Sciatic nerve (tissue), 2 donors: ENCODE data around the gene NXF1. TPM values are rescaled to one million over a fixed set of nuclear protein-coding genes. Genes with fewer than 3 reads are reported as not detected.
"Not testable (repeated sequence)": the region's sequence is repeated elsewhere in the genome, so short reads cannot be mapped to it uniquely, and the experiment has no call there.

Experiments used
- ATAC-seq: fragments of 200-7000 bp; cut with Tn5 transposase; one replicate; pipeline ENCODE4 v1.9.1; 2020; ENCODE audit warnings: mild to moderate bottlenecking, moderate library complexity
- DNase-seq: peaks from one replicate; pipeline ENCODE4 v3.0.0-alpha.2; 2020; ENCODE audit warnings: low spot score
- intact Hi-C: fragments of 100-400 bp; cut with DNase I; formaldehyde crosslinking; loops from one replicate; pipeline ENCODE4 v1.14.2; 2022
- total RNA-seq: library from RNA; stranded (reverse); fragmentation: NEBNext Ultra II Directional; extraction: Animal tissue kit (Norgen Biotek cat#: 25700); gene quantifications from one replicate; pipeline ENCODE4 v1.2.1, GENCODE V29; 2021
- donor health status: DM: no; HTN: no; CAD: no.
- donor health status: DM: no; HTN: no; CAD: no.

The NXF1 gene
- 81.8 TPM for total RNA-seq

- intact Hi-C loops, result no loop called here
- DNase-seq (peak; percentile 97), ATAC-seq (peak; percentile 98)
Measured at GRCh38 chr11:62805076-62805892, at the start of gene NXF1. NXF1 (minus strand) TSS chr11:62805440; CDS start chr11:62805356, 84 bp downstream.

GRCh38 chr11:62854013-62854824 is 49.0 kb upstream of the NXF1 start:
- intact Hi-C loops, result no loop called here
- no peak for DNase-seq
- ATAC-seq, result no peak

- ATAC-seq, result no peak
- intact Hi-C loops, result no loop called here
- no peak for DNase-seq
Measured at GRCh38 chr11:62853279-62853965, 48.2 kb upstream of the NXF1 start.

GRCh38 chr11:62852523-62853188 is 47.4 kb upstream of the NXF1 start:
- intact Hi-C loops, result no loop called here
- ATAC-seq (no peak), DNase-seq (no peak)

- intact Hi-C loops, result no loop called here
- ATAC-seq, result no peak
- no peak for DNase-seq
Measured at GRCh38 chr11:62851807-62852522, 46.7 kb upstream of the NXF1 start.

- intact Hi-C loops, result no loop called here
- ATAC-seq, result no peak
- no peak for DNase-seq
Measured at GRCh38 chr11:62850911-62851806, 45.9 kb upstream of the NXF1 start.

GRCh38 chr11:62847767-62848314 is 42.6 kb upstream of the NXF1 start:
- intact Hi-C loops, result no loop called here
- no peak for DNase-seq
- no peak for ATAC-seq

GRCh38 chr11:62846177-62846576 is 40.9 kb upstream of the NXF1 start:
- intact Hi-C loops, result no loop called here
- ATAC-seq (no peak), DNase-seq (no peak)

GRCh38 chr11:62844154-62844553 is 38.9 kb upstream of the NXF1 start:
- DNase-seq (no peak), ATAC-seq (no peak)
- intact Hi-C loops, result no loop called here

- ATAC-seq (no peak), DNase-seq (no peak)
- intact Hi-C loops, result no loop called here
Measured at GRCh38 chr11:62843466-62843865, 38.2 kb upstream of the NXF1 start.

GRCh38 chr11:62842891-62843290 is 37.7 kb upstream of the NXF1 start:
- ATAC-seq, intact Hi-C loops, DNase-seq: not testable (repeated sequence)

GRCh38 chr11:62842171-62842741 is 37.0 kb upstream of the NXF1 start:
- no peak for ATAC-seq
- intact Hi-C loops, result no loop called here
- peak; percentile 71 for DNase-seq

GRCh38 chr11:62841361-62842170 is 36.3 kb upstream of the NXF1 start:
- DNase-seq, result peak; percentile 89
- intact Hi-C loops, result no loop called here
- peak; percentile 80 for ATAC-seq

- DNase-seq (peak; percentile 85), ATAC-seq (peak; percentile 48)
- intact Hi-C loops, result not testable (repeated sequence)
Measured at GRCh38 chr11:62840721-62841360, 35.6 kb upstream of the NXF1 start.

GRCh38 chr11:62839050-62839945 is 34.1 kb upstream of the NXF1 start, which contains the start of gene WDR74:
WDR74 (minus strand) TSS chr11:62839590; CDS start chr11:62839570, 20 bp downstream.
- DNase-seq (peak; percentile 96), ATAC-seq (peak; percentile 85)
- intact Hi-C loops, result no loop called here
